Measurements from ENCODE around the gene GALNT13. TPM values are rescaled to one million over a fixed set of nuclear protein-coding genes. Genes with fewer than 3 reads are reported as not detected.
A peak's percentile ranks its signal among the peaks of the same experiment; 100 is the strongest.

GALNT13 gene
- total and polyA plus RNA-seq, 2 of the 13 experiments (the other 11 are each of a cell fraction or from before 2014, with no cell fraction given), result 1.3 to 5.0 TPM

GRCh38 chr2:154466226-154466625 is 594.5 kb downstream of the GALNT13 start:
- ATAC-seq, result no peak
- no peak overlapping the region for H3K4me3 ChIP-seq (replicated peaks in 1 of 3; ENCODE audit: insufficient read depth in 1 of 3, low read depth in 2 of 3, low read length in 3 of 3)
- H3K27me3 ChIP-seq (ENCODE audit: control insufficient read depth in 1 of 2, insufficient read depth in 2 of 2, low read length in 2 of 2), result no peaks in the 10 kb centered on the region
- H3K4me1 ChIP-seq (ENCODE audit: insufficient read depth, low read length), result peaks cover 22% of the 10 kb centered on the region
- intact Hi-C loops (cut with micrococcal nuclease; ENCODE audit: unreplicated experiment), result no loop called here
- no peak for DNase-seq (ENCODE audit: low spot score)
- CTCF ChIA-PET (ENCODE audit: low intra/inter-chr PET ratio, low total read pairs), result no interaction called here
- H3K27ac ChIP-seq (ENCODE audit: extremely low read length, insufficient read depth, low read length), result no peak overlapping the region
- no peaks in the 10 kb centered on the region for H4K20me1 ChIP-seq (ENCODE audit: insufficient read depth, low read length)
- no TSS peak for BruUV-seq (replicated peaks)
- H2AFZ ChIP-seq (ENCODE audit: low read length), result no peak overlapping the region
- no peaks in the 10 kb centered on the region for H3K9me3 ChIP-seq (ENCODE audit: low read length)
- no peaks in the 10 kb centered on the region for H3K36me3 ChIP-seq (replicated peaks in 1 of 2; ENCODE audit: control insufficient read depth in 1 of 2, insufficient read depth in 2 of 2, low read length in 2 of 2)
- H3K4me2 ChIP-seq (ENCODE audit: low read depth, low read length), result no peak overlapping the region
- H3K9ac ChIP-seq (ENCODE audit: insufficient read depth, low read depth, low read length), result no peak overlapping the region
- in situ Hi-C loops (cut with HindIII; ENCODE audit: extremely low pct_ligation_motif_present, low pct_unique_long_range_greater_than_20kb), result no loop called here
- POLR2A ChIA-PET, result no interaction called here
- TF ChIP-seq ZBTB25 (CRISPR knock-in tag; IDR thresholded peaks at IDR 0.05) (no peak), ZNF878 (CRISPR knock-in tag; IDR thresholded peaks at IDR 0.05) (no peak), ZNF24 (IDR thresholded peaks at IDR 0.05) (no peak)
- no peak for FAIRE-seq
- WGBS (ENCODE audit: low lambda C conversion rate), result 59% methylated on average over 4 of the region's 4 CpGs
- H3K79me2 ChIP-seq (ENCODE audit: insufficient read depth, low read length), result no peaks in the 10 kb centered on the region

- BruUV-seq (replicated peaks), result no TSS peak
- 45% methylated on average over 2 of the region's 2 CpGs for WGBS (ENCODE audit: low lambda C conversion rate)
- TF ChIP-seq ZNF547 (CRISPR knock-in tag; IDR thresholded peaks at IDR 0.05), result no peak
- TF ChIP-seq ZNF251 (CRISPR knock-in tag; IDR thresholded peaks at IDR 0.05), result no peak
- TF ChIP-seq TSC22D2 (CRISPR knock-in tag; IDR thresholded peaks at IDR 0.05; ENCODE audit: borderline replicate concordance), result no peak
- TF ChIP-seq NFIC (IDR thresholded peaks at IDR 0.05; ENCODE audit: low read length), result no peak
- no peak for TF ChIP-seq MAFK (conservative IDR thresholded peaks at IDR 0.05 in 1 of 2, IDR thresholded peaks at IDR 0.05 in 1 of 2; ENCODE audit: low read length in 2 of 2)
- TF ChIP-seq NONO (IDR thresholded peaks at IDR 0.05), result no peak
- TF ChIP-seq NONO (CRISPR knock-in tag; conservative IDR thresholded peaks at IDR 0.05), result no peak
- no peak for TF ChIP-seq CREB3 (CRISPR knock-in tag; IDR thresholded peaks at IDR 0.05)
- TF ChIP-seq STAT5B (CRISPR knock-in tag; IDR thresholded peaks at IDR 0.05), result no peak
- no peak for TF ChIP-seq KLF16 (CRISPR knock-in tag; IDR thresholded peaks at IDR 0.05)
- TF ChIP-seq EZH2 (conservative IDR thresholded peaks at IDR 0.05; ENCODE audit: low read depth, low read length), result no peak
- no peak for TF ChIP-seq ZNF234 (CRISPR knock-in tag; conservative IDR thresholded peaks at IDR 0.05)
- no peak for TF ChIP-seq XRCC5 (optimal IDR thresholded peaks at IDR 0.05; ENCODE audit: low read length)
- no peak for TF ChIP-seq ZBTB8A (CRISPR knock-in tag; IDR thresholded peaks at IDR 0.05; ENCODE audit: borderline replicate concordance, low read depth)
- no peak for TF ChIP-seq CBX2 (IDR thresholded peaks at IDR 0.05; ENCODE audit: low read depth, low read length)
- no peak for TF ChIP-seq CBX2 (CRISPR knock-in tag; IDR thresholded peaks at IDR 0.05; ENCODE audit: low read depth)
- TF ChIP-seq MEIS2 (CRISPR knock-in tag; IDR thresholded peaks at IDR 0.05), result no peak
- TF ChIP-seq HMG20A (CRISPR knock-in tag; IDR thresholded peaks at IDR 0.05; ENCODE audit: borderline replicate concordance), result no peak
Measured at GRCh38 chr2:154470376-154470775, 598.7 kb downstream of the GALNT13 start.

More at GRCh38 chr2:154470376-154470775, 598.7 kb downstream of the GALNT13 start:
- peak; percentile 82 for ATAC-seq
- Histone ChIP-seq H2AFZ (ENCODE audit: low read length) (no peak overlapping the region), H3K36me3 (replicated peaks in 1 of 2; ENCODE audit: control insufficient read depth in 1 of 2, insufficient read depth in 2 of 2, low read length in 2 of 2) (no peaks in the 10 kb centered on the region), H3K27me3 (ENCODE audit: control insufficient read depth in 1 of 2, insufficient read depth in 2 of 2, low read length in 2 of 2) (no peaks in the 10 kb centered on the region), H4K20me1 (ENCODE audit: insufficient read depth, low read length) (no peaks in the 10 kb centered on the region), H3K9ac (ENCODE audit: insufficient read depth, low read depth, low read length) (no peak overlapping the region), H3K9me3 (ENCODE audit: low read length) (peaks cover 7% of the 10 kb centered on the region), H3K4me3 (replicated peaks in 1 of 3; ENCODE audit: insufficient read depth in 1 of 3, low read depth in 2 of 3, low read length in 3 of 3) (no peak overlapping the region), H3K4me1 (ENCODE audit: insufficient read depth, low read length) (peaks cover under 1% of the 10 kb centered on the region; the same call in 1 of the 2 replicates), H3K79me2 (ENCODE audit: insufficient read depth, low read length) (no peaks in the 10 kb centered on the region), H3K27ac (ENCODE audit: extremely low read length, insufficient read depth, low read length) (no peak overlapping the region), H3K4me2 (ENCODE audit: low read depth, low read length) (no peak overlapping the region)
- CTCF ChIA-PET (ENCODE audit: low intra/inter-chr PET ratio, low total read pairs), result no interaction called here
- FAIRE-seq, result no peak
- POLR2A ChIA-PET, result no interaction called here
- DNase-seq (ENCODE audit: low spot score), result no peak
- intact Hi-C loops (cut with micrococcal nuclease; ENCODE audit: unreplicated experiment) (no loop called here), in situ Hi-C loops (cut with HindIII; ENCODE audit: extremely low pct_ligation_motif_present, low pct_unique_long_range_greater_than_20kb) (no loop called here)
